HEK293 (cell line): ENCODE data around the gene AFDN.

Experiments used
- KLF1 ChIP-seq: fragments of 450-650 bp; formaldehyde crosslinking; IDR thresholded peaks from 2 replicates; pipeline ENCODE4 v1.5.1; 2016; ENCODE audit warnings: missing biosample characterization, missing genetic modification characterization
- KLF10 ChIP-seq: fragments of 450-650 bp; IDR thresholded peaks from 2 replicates; pipeline ENCODE4 v1.5.1; 2018; ENCODE audit warnings: missing biosample characterization, mild to moderate bottlenecking, missing genetic modification characterization
- OSR2 ChIP-seq: fragments of 450-650 bp; formaldehyde crosslinking; IDR thresholded peaks from 2 replicates; pipeline ENCODE4 v1.5.1; 2016; ENCODE audit warnings: missing biosample characterization, missing genetic modification characterization
- SCRT2 ChIP-seq: fragments of 450-650 bp; formaldehyde crosslinking; IDR thresholded peaks from 2 replicates; pipeline ENCODE4 v1.5.1; 2016; ENCODE audit warnings: missing biosample characterization, missing genetic modification characterization
- SP3 ChIP-seq: fragments of 450-650 bp; formaldehyde crosslinking; IDR thresholded peaks from 2 replicates; pipeline ENCODE4 v1.5.1; 2016; ENCODE audit warnings: missing biosample characterization, missing genetic modification characterization
- YY1 ChIP-seq: fragments of 450-650 bp; formaldehyde crosslinking; IDR thresholded peaks from 2 replicates; pipeline ENCODE4 v1.5.1; 2018; ENCODE audit warnings: missing biosample characterization, missing genetic modification characterization
- ZBTB44 ChIP-seq: fragments of 450-650 bp; IDR thresholded peaks from 2 replicates; pipeline ENCODE4 v1.5.1; 2018; ENCODE audit warnings: missing biosample characterization, mild to moderate bottlenecking, missing genetic modification characterization
- ZEB2 ChIP-seq: fragments of 450-650 bp; formaldehyde crosslinking; IDR thresholded peaks from 2 replicates; pipeline ENCODE4 v1.5.1; 2016; ENCODE audit warnings: missing biosample characterization, missing genetic modification characterization
- ZFP37 ChIP-seq: fragments of 450-650 bp; formaldehyde crosslinking; IDR thresholded peaks from 2 replicates; pipeline ENCODE4 v1.5.1; 2016; ENCODE audit warnings: missing biosample characterization, missing genetic modification characterization
- ZNF16 ChIP-seq: fragments of 450-650 bp; formaldehyde crosslinking; IDR thresholded peaks from 2 replicates; pipeline ENCODE4 v1.5.1; 2016; ENCODE audit warnings: low read depth, missing biosample characterization, missing genetic modification characterization
- ZNF175 ChIP-seq: fragments of 450-650 bp; formaldehyde crosslinking; IDR thresholded peaks from 2 replicates; pipeline ENCODE4 v1.5.1; 2016; ENCODE audit warnings: missing biosample characterization, missing genetic modification characterization
- ZNF223 ChIP-seq: fragments of 450-650 bp; formaldehyde crosslinking; IDR thresholded peaks from 2 replicates; pipeline ENCODE4 v1.5.1; 2016; ENCODE audit warnings: missing biosample characterization, missing genetic modification characterization
- ZNF266 ChIP-seq: fragments of 450-650 bp; formaldehyde crosslinking; IDR thresholded peaks from 2 replicates; pipeline ENCODE4 v1.5.1; 2016; ENCODE audit warnings: missing biosample characterization, missing genetic modification characterization, low read depth
- ZNF302 ChIP-seq: fragments of 450-650 bp; formaldehyde crosslinking; IDR thresholded peaks from 2 replicates; pipeline ENCODE4 v1.5.1; 2016; ENCODE audit warnings: missing biosample characterization, missing genetic modification characterization, low read depth
- ZNF518A ChIP-seq: fragments of 450-650 bp; formaldehyde crosslinking; conservative IDR thresholded peaks from 2 replicates; pipeline ENCODE4 v1.5.1; 2016; ENCODE audit warnings: low read depth, missing biosample characterization, missing genetic modification characterization
- ZNF529 ChIP-seq: fragments of 450-650 bp; formaldehyde crosslinking; IDR thresholded peaks from 2 replicates; pipeline ENCODE4 v1.5.1; 2017; ENCODE audit warnings: missing genetic modification characterization, missing biosample characterization; ENCODE audit not compliant: insufficient replicate concordance
- ZNF560 ChIP-seq: fragments of 450-650 bp; formaldehyde crosslinking; IDR thresholded peaks from 2 replicates; pipeline ENCODE4 v1.5.1; 2017; ENCODE audit warnings: missing biosample characterization, missing genetic modification characterization, borderline replicate concordance
- ZNF571 ChIP-seq: fragments of 450-650 bp; formaldehyde crosslinking; IDR thresholded peaks from 2 replicates; pipeline ENCODE4 v1.5.0; 2017; ENCODE audit warnings: missing biosample characterization, missing genetic modification characterization
- ZNF623 ChIP-seq: fragments of 450-650 bp; formaldehyde crosslinking; IDR thresholded peaks from 2 replicates; pipeline ENCODE4 v1.5.1; 2016; ENCODE audit warnings: missing biosample characterization, missing genetic modification characterization
- ZNF704 ChIP-seq: fragments of 450-650 bp; formaldehyde crosslinking; IDR thresholded peaks from 2 replicates; pipeline ENCODE4 v1.5.1; 2016; ENCODE audit warnings: missing biosample characterization, missing genetic modification characterization
- ZSCAN30 ChIP-seq: fragments of 450-650 bp; IDR thresholded peaks from 2 replicates; pipeline ENCODE4 v1.5.1; 2018; ENCODE audit warnings: missing biosample characterization, mild to moderate bottlenecking, missing genetic modification characterization, moderate library complexity
- TF ChIP-seq, protein P1 (sequence below): sonication (generic); formaldehyde crosslinking; IDR thresholded peaks from 2 replicates; pipeline ENCODE4 v1.8.1; 2022; ENCODE audit warnings: mild to moderate bottlenecking, moderate library complexity, missing genetic modification reagents
- TF ChIP-seq, protein P2 (sequence below): fragments of 450-650 bp; formaldehyde crosslinking; IDR thresholded peaks from 2 replicates; pipeline ENCODE4 v1.5.1; 2017; ENCODE audit warnings: missing biosample characterization, missing genetic modification characterization
- TF ChIP-seq, protein P3 (sequence below): fragments of 450-650 bp; formaldehyde crosslinking; IDR thresholded peaks from 2 replicates; pipeline ENCODE4 v1.5.1; 2016; ENCODE audit warnings: missing biosample characterization, missing genetic modification characterization, borderline replicate concordance
- TF ChIP-seq, protein P4 (sequence below): fragments of 450-650 bp; formaldehyde crosslinking; IDR thresholded peaks from 2 replicates; pipeline ENCODE4 v1.5.1; 2016; ENCODE audit warnings: missing biosample characterization, missing genetic modification characterization

Gene AFDN

DNA sequence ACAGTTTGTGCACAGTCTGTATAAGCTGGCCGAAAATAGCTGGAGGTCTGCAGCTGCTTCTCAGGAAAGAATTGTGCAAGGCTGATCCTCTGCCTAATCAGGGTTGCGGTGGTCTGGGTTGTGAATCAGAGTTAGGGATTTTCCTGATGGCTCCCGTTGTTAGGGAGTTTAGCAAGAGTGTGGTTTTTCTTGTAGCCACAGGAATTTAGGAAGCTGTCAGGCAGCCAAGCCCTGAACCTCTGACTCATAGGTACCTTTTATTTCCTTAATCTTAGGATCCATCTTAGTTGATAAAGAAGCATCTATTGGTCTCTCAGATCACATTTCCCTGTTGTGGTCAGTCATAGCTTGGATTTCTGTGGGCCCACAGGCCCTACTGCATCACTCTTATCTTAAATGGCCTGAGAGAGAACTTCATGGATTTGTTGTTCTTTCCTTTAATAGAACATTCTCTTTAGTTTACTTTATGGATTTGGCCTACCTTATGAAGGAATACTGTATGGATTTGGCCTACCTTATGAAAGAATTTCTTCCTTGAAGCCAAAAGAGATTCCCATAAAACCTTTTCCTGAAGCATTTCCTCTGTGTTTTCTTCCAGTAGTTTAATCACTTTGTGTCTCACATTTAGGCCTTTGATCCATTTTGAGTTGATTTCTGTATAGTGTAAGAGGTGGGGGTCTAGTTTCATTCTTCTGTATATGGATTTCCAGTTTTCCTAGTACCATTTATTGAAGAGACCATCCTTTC, 181.1 kb downstream of the AFDN start (continued):
- TF ChIP-seq, protein P1, sequence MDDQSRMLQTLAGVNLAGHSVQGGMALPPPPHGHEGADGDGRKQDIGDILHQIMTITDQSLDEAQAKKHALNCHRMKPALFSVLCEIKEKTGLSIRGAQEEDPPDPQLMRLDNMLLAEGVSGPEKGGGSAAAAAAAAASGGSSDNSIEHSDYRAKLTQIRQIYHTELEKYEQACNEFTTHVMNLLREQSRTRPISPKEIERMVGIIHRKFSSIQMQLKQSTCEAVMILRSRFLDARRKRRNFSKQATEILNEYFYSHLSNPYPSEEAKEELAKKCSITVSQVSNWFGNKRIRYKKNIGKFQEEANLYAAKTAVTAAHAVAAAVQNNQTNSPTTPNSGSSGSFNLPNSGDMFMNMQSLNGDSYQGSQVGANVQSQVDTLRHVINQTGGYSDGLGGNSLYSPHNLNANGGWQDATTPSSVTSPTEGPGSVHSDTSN (CRISPR knock-in tag) = no peak
- TF ChIP-seq SCRT2 (no peak), ZBTB44 (tag by site-specific recombination) (no peak), ZNF175 (tag by site-specific recombination) (no peak), OSR2 (peak; percentile 83), ZSCAN30 (no peak), KLF10 (tag by site-specific recombination) (no peak), SP3 (tag by site-specific recombination) (no peak), ZNF704 (tag by site-specific recombination) (no peak), ZNF518A (no peak), ZNF266 (tag by site-specific recombination) (no peak), ZNF16 (no peak), YY1 (no peak), ZNF223 (no peak), ZEB2 (tag by site-specific recombination) (no peak), ZNF623 (tag by site-specific recombination) (no peak), ZNF529 (no peak), ZFP37 (tag by site-specific recombination) (no peak; the same call in 1 of the 2 replicates), ZNF571 (tag by site-specific recombination) (no peak), ZNF560 (tag by site-specific recombination) (no peak), KLF1 (tag by site-specific recombination) (no peak), ZNF302 (tag by site-specific recombination) (no peak)
- TF ChIP-seq, protein P2, sequence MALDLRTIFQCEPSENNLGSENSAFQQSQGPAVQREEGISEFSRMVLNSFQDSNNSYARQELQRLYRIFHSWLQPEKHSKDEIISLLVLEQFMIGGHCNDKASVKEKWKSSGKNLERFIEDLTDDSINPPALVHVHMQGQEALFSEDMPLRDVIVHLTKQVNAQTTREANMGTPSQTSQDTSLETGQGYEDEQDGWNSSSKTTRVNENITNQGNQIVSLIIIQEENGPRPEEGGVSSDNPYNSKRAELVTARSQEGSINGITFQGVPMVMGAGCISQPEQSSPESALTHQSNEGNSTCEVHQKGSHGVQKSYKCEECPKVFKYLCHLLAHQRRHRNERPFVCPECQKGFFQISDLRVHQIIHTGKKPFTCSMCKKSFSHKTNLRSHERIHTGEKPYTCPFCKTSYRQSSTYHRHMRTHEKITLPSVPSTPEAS (tag by site-specific recombination) = no peak
- TF ChIP-seq, protein P3, sequence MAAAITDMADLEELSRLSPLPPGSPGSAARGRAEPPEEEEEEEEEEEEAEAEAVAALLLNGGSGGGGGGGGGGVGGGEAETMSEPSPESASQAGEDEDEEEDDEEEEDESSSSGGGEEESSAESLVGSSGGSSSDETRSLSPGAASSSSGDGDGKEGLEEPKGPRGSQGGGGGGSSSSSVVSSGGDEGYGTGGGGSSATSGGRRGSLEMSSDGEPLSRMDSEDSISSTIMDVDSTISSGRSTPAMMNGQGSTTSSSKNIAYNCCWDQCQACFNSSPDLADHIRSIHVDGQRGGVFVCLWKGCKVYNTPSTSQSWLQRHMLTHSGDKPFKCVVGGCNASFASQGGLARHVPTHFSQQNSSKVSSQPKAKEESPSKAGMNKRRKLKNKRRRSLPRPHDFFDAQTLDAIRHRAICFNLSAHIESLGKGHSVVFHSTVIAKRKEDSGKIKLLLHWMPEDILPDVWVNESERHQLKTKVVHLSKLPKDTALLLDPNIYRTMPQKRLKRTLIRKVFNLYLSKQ = no peak
- TF ChIP-seq, protein P4, sequence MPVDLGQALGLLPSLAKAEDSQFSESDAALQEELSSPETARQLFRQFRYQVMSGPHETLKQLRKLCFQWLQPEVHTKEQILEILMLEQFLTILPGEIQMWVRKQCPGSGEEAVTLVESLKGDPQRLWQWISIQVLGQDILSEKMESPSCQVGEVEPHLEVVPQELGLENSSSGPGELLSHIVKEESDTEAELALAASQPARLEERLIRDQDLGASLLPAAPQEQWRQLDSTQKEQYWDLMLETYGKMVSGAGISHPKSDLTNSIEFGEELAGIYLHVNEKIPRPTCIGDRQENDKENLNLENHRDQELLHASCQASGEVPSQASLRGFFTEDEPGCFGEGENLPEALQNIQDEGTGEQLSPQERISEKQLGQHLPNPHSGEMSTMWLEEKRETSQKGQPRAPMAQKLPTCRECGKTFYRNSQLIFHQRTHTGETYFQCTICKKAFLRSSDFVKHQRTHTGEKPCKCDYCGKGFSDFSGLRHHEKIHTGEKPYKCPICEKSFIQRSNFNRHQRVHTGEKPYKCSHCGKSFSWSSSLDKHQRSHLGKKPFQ (tag by site-specific recombination) = no peak
